IPS-18c (cell line): ENCODE results near the gene SGPP1.
"Not testable (repeated sequence)": the region's sequence is repeated elsewhere in the genome, so short reads cannot be mapped to it uniquely, and the experiment has no call there.

Experiments used
- H3K4me3 ChIP-seq: 2 replicates; pipeline ENCODE4 v1.7.0; 2013; ENCODE audit warnings: low read depth, mild to moderate bottlenecking, low read length, moderate library complexity; ENCODE audit not compliant: insufficient read depth
- H3K9me3 ChIP-seq: one replicate; pipeline ENCODE4 v1.6.1; 2013; ENCODE audit warnings: mild to moderate bottlenecking, low read length, moderate library complexity; ENCODE audit not compliant: control insufficient read depth, insufficient read depth

The SGPP1 gene

DNA sequence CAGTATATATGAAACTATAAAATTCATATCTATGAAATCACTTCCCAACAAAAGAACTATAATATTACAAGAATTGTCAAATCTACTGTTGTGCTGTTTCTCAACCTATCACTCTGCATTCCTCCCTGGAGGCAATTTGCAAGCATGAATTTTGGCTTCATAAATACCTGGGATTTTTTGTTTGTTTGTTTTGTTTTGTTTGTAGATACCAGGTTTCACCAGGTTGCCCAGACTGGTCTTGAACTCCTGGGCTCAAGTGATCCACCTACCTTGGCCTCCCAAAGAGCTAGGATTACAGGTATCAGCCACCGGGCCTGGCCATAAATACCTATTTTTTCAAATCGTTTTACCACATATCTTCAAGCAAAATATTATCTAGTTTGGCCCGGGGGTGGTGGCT is 38.7 kb downstream of the SGPP1 start:
- no peak overlapping the region for H3K4me3 ChIP-seq
- H3K9me3 ChIP-seq: no peaks in the 10 kb centered on the region

DNA sequence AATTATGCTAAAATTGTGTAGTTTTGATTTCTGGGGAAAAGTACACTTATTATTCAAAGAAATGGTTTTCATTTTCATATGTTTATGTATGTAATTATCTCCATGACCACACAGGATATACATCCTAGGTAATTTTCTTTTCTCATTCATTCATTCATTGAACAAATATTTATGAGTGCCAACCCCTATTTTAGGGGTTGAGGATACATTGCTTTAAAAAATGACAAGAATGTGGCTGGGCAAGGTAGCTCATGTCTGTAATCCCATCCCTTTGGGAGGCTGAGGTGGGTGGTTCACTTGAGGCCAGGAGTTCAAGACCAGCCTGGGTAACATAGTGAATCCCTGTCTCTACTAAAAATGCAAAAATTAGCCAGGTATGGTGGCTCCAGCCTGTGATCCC is 40.9 kb downstream of the SGPP1 start:
- no peak overlapping the region for H3K4me3 ChIP-seq

DNA sequence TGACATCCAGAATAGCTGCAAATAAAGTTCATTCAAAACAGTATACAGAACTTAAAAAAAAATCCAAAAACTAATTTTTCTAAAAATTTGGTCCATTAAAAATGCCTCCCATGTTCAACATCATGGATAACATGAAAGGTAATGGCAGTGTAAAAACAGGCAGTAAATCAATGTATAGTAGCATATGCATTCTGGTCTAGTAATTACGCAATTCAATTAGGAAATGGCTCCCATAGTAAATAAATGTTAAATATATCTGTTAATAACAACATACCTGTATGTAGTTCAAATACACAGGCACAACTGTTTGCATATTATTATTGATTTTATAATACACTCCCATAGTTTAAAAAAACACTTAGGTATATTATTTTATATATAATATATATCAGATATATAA is 42.5 kb downstream of the SGPP1 start:
- Histone ChIP-seq H3K9me3 (no peaks in the 10 kb centered on the region), H3K4me3 (no peak overlapping the region)

More for the DNA sequence above, 40.9 kb downstream of the SGPP1 start:
- H3K9me3 ChIP-seq: no peaks in the 10 kb centered on the region

DNA sequence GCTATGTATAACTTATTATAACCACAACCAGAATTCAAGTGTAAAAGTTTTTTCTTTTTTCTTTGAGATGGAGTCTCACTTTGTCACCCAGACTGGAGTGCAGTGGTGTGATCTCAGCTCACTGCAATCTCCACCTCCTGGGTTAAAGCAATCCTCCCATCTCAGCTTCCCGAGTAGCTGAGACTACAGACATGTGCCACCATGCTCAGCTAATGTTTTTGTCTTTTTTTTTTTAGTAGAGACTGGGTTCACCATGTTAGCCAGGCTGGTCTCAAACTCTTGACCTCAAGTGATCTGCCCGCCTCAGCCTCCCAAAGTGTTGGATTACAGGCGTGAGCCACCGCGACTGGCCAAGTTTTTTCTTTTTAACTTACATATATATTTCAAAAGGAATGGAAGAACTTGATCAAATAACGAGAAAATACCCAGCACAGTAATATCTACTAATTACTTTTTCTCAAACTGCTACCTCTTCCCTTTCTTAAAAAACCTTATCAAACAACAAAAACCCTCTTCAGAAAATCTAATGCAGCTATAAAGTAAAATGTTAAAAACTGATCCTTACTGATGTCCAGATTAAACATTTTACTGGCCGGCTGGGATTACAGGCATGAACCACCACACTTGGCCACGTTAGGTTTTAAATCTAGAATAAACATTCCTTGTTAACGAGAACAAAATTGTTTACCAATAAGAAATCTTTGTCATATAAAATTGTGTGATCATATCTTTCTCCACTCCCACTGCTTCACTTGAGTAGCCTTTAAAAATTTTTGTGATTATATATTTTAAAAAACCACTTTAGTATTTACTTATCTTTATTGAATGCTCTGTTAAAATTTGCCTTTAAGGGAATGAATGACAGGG is 44.9 kb downstream of the SGPP1 start:
- H3K9me3 ChIP-seq: no peaks in the 10 kb centered on the region
- no peak overlapping the region for H3K4me3 ChIP-seq

DNA sequence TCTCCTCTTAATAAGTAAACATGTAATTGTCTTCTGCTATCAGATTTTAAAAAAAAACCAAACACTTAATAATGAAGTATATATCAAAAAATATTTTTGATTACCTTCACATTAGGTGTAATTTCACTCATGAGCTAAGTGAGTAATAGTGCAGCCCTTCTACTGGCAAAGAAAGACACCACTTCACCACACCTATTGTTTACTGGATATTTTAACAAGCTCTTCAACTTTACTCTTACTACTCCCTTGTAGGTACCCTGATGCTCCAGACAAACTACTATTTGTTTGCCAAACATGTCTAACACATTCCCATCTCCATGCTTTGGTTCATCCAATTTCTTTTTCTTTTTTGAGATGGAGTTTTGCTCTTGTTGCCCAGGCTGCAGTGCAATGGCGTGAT is 49.3 kb downstream of the SGPP1 start:
- Histone ChIP-seq H3K9me3 (no peaks in the 10 kb centered on the region), H3K4me3 (no peak overlapping the region)

DNA sequence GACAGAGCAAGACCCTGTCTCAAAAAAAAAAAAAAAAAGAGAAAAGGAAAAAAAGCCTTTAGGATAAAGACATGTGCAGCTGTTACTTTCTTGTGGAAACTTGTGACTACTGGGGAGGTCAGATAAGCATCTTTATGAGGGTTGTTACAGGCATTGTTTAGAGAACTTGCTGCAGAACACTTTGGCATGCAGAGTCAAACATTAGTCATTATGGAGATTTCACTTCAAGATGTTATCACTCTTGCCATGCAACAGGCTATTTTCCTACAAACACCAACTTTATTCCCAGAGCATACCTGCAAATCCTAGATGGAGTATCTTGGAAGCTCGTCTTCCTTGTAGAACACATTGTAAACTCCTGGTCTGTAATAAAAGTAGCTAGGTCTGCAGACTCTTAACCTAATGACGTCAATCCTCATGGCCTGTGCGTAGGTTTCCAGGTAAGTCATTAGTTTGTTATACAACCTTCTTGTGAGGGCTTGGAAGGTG is 49.9 kb downstream of the SGPP1 start:
- no peaks in the 10 kb centered on the region for H3K9me3 ChIP-seq
- no peak overlapping the region for H3K4me3 ChIP-seq

DNA sequence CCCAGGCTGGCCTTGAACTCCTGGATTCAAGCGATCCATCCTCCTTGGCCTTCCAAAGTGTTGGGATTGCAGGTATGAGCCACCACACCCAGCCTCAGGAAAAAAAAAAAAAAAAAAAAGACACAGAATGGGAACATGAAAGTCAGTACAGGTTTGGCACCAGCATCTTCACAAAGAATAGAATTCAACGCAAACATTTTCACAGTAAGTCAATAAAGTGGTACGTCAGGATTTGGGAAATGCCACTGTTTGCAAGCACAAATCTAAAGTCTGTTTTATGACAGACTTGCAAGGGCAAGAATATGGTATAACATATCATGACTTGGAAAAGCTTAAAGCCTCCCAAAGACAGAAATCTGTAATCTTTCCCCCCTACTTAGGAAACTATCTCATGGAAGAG is 51.2 kb downstream of the SGPP1 start:
- no peaks in the 10 kb centered on the region for H3K9me3 ChIP-seq
- no peak overlapping the region for H3K4me3 ChIP-seq

DNA sequence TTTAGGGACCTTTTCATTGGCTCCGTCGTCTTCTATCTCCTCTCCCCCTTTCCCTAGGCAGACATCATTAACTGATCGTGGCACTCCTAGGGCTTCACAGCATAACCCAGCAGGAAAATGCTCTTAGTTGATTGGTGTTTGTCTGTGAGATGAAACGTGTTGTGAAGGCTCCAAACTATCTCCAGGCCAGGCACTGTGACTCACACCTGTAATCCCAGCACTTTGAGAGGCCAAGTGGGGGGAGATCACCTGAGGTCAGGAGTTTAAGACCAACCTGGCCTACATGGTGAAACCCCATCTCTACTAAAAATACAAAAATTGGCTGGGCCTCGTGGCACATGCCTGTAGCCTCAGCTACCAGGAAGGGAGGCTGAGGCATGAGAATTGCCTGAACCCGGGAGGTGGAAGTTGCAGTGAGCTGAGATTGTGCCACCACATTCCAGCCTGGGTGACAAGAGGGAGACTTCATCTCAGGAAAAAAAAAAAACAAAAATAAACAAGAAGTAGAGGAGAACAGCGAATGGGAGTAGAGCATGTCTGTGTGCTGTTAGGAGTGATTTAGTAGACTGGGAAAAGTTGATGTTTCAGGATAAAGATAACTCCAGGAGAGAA is 53.9 kb downstream of the SGPP1 start:
- Histone ChIP-seq H3K9me3 (no peaks in the 10 kb centered on the region), H3K4me3 (no peak overlapping the region)

DNA sequence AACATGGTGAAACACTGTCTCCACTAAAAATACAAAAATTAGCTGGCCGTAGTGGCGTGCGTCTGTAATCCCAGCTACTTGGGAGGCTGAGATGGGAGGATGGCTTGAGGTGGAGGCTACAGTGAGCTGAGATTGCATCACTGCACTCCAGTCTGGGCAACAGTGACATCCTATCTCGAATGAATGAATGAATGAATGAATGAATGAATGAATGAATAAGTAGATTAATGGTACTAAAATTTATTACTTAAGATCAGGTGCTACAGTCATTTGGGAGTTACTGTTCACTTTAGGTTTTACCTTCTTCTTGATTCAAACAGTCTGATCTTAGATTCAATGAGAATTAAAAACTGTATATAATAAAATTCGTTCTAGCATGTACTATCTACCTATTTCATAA is 54.6 kb downstream of the SGPP1 start:
- H3K9me3 ChIP-seq: no peaks in the 10 kb centered on the region
- no peak overlapping the region for H3K4me3 ChIP-seq

DNA sequence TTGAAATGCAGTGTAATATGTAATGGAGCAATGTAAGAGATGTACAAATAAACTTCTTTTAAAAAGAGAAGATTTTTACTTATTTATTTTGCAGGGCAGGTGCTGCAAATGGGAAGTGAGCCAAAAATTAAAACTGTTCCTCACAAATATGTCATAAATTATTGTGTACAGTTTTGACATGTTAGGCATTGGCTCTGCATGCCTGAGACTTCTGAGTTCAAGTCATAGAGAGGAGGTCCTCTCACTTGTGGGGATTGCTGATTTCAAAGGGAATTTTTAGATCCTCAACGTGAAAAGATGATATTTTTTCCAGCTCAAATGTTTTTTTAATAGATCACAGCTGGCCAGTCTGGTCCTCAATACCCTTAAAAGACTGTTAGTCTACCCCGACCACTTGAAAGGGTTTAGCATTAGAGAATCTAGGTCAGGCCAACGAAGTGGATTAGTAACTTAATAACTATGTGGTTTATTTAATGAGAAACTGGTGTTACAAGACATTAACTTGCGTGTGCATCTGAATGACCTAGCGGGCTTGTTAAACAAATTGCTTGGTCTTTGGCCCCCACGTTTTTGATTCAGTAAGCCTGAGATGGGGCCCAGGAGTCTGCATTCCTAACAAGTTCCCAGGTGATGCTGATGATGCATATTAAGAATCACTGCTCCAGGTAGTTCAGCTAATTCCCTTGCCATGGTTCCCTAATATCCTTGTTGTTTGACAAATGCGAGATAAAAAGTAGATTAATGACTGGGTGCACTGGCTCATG is 55.3 kb downstream of the SGPP1 start:
- Histone ChIP-seq H3K9me3 (no peaks in the 10 kb centered on the region), H3K4me3 (no peak overlapping the region)

DNA sequence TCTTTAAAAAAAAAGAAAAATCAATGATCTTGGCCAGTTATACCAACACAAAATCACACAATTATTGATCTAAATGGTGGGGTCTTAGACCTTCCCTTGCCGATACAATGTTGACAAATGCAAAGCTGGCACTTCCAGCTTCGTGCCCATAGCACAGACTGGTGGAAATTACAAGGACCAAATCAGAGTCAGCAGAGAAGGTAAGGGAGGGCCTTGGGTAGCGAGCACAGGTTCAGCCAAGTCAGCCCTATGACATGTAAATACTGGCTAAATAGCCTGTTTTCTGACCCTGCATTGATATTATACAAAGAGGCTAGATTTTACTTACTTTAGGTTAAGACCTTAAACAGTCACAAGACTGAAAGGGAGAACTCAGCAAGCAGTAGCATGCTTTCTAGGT is 55.9 kb downstream of the SGPP1 start:
- Histone ChIP-seq H3K4me3 (no peak overlapping the region), H3K9me3 (no peaks in the 10 kb centered on the region)

DNA sequence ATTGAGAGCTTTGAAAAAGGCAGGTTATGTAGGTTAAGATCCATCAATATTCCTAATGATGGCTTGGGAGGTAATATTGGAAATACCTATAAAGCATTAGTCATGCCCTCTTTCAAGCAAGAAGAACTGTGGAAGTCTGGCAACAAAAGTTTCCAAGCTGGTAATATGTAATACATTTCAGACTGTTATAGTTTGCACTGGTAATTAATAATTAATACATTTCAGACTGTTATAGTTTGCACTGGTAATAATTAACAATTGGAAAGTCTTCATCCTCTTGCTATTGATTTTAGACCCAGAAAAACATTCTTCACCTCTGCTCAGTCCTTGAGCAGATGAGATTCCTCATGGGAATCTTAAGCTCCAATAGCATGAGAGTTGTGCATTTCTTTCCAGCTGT is 57.2 kb downstream of the SGPP1 start:
- Histone ChIP-seq H3K9me3 (no peaks in the 10 kb centered on the region), H3K4me3 (no peak overlapping the region)

DNA sequence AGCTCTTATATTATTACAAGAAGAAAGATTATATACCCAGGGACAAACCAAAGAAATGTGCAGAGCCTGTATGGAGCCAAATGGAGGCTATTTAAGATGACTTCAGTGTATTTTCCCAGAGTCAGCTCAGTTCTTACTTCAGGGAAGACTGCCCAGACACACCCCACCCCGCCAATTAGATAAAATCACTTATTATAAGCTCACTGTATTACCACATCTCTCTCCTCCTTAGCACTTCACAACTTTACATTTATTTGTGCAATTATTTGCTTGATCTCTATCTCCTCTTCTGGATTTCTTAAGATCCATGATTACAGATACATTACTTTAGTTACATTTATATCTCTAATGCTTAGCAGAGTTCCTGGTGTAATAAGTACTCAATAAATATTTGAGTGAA is 61.5 kb downstream of the SGPP1 start:
- Histone ChIP-seq H3K9me3 (peaks cover 2% of the 10 kb centered on the region), H3K4me3 (no peak overlapping the region)

DNA sequence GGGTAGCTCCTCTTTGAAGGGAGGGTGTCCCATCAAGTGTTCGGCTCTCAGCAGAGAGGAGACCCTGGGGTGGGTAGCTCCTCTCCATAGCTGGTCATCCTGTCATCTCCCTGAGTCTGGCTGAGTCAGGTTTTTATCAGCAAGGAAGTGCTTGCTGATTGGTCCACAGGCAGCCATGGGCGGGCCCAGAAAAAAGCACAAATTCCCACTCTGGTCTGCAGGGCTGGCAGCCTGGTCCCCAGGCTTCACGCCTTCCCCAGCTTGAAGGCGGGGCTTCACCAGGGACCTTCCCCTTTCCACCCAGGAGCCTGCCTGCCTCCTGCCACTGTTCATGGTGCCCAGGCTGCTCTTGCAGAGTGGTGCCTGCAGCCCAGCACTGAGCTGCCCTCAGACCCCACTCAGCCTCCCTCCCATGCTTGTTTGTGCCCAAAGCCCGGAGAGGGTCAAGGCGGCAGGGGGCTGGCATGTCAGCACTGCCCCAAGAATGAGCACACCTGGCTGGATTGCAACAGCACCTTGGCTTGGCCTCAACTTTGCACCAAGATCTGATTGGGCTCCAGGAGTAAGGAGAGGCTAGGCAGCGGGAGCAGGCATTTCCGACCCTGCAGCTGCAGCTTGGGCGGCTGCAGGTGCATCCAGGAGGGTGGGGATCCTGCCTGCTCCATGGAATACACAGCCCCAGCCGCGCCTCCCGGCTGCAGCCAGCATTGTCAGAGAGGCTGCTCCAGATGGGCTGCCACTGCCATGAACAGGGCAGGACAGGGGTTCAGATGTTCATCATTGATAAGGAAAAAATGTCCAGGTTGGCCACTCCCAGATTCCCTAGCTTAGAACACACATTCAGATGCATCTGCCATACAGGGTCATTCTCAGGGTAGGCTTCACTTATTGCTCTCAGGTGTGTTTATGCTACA is 64.2 kb downstream of the SGPP1 start:
- Histone ChIP-seq H3K9me3 (peaks cover 2% of the 10 kb centered on the region), H3K4me3 (no peak overlapping the region)

DNA sequence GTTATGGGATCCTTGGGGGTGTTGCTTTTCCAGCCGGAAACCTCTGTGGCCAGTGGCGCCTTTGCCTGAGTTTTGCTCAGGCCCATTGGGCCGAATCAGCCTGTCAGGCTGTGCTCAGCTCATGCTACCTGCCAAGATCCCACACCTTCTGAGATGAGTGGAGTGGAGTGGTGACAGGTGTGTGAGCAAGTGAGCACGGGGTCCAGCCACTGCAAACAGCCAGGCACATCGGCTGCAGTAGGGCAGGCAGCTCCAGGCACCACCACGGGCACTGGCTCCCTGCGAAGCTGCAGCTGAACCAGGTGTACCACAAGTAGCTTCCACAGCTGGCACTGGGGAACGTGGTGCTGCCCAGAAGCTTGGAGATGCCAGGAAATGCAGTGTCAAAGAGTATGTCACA is 65.1 kb downstream of the SGPP1 start:
- peaks cover 2% of the 10 kb centered on the region for H3K9me3 ChIP-seq
- no peak overlapping the region for H3K4me3 ChIP-seq

DNA sequence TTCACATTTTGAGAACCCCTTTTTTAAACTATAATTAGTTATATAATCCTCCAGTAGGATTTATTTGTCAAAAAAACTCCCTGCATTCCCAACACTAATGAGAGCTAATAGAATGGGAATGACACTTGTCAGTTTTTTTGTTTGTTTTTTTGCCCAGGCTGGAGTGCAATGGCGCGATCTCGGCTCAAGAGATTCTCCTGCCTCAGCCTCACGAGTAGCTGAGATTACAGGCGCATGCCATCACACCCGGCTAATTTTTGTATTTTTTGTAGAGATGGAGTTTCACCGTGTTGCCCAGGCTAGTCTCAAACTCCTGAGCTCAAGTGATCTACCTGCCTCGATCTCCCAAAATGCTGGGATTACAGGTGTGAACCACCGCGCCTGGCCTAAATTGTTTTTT is 66.0 kb downstream of the SGPP1 start:
- not testable (repeated sequence) for H3K4me3 ChIP-seq, H3K9me3 ChIP-seq

DNA sequence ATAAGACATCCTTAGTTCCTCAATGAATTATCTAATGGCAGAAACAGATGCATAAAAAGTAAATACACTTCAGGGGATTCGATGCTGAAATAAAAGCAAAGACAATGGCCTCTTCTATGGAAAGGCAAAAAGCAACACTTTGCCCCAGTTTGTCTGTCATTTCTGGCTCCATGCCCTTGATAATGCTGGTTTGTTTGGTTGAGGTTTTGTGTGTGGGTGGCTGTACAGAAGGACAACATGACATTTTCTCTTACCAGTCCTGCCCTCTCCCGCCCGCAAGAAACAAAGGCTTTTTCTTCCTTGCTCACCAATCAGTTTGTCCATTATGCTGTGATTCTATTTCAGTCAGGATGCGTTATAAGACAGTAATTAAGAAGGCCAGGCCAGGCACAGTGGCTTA is 68.1 kb downstream of the SGPP1 start:
- H3K4me3 ChIP-seq: no peak overlapping the region

More for the DNA sequence above, 68.1 kb downstream of the SGPP1 start:
- H3K9me3 ChIP-seq: peaks cover 2% of the 10 kb centered on the region
